Loucy (cell line): Measurements from ENCODE around the gene TPM1.

Source experiments
- H2AFZ ChIP-seq: fragments of 200-600 bp; sonication (generic); 2 replicates; pipeline ENCODE4 v1.6.0; 2016; ENCODE audit warnings: antibody characterized with exemption, mild to moderate bottlenecking, low read length, moderate library complexity
- H3F3A ChIP-seq: fragments of 200-600 bp; 2 replicates; pipeline ENCODE4 v1.6.0; 2016; ENCODE audit warnings: antibody characterized with exemption, low read depth, mild to moderate bottlenecking
- H3K27me3 ChIP-seq: fragments of 200-600 bp; sonication (generic); 2 replicates; pipeline ENCODE4 v1.6.1; 2014; ENCODE audit warnings: low read length, mild to moderate bottlenecking; ENCODE audit not compliant: insufficient read depth, poor library complexity, severe bottlenecking
- H3K36me3 ChIP-seq: fragments of 200-600 bp; sonication (generic); 2 replicates; pipeline ENCODE4 v1.6.1; 2016; ENCODE audit warnings: low read length; ENCODE audit not compliant: insufficient read depth
- H3K4me1 ChIP-seq: fragments of 200-600 bp; sonication (generic); 2 replicates; pipeline ENCODE4 v1.5.1; 2014; ENCODE audit warnings: low read length, mild to moderate bottlenecking; ENCODE audit not compliant: insufficient read depth, poor library complexity, severe bottlenecking
- H3K4me2 ChIP-seq: fragments of 200-600 bp; sonication (generic); 2 replicates; pipeline ENCODE4 v1.6.0; 2014; ENCODE audit warnings: antibody characterized with exemption, low read length, low read depth, mild to moderate bottlenecking; ENCODE audit not compliant: poor library complexity, severe bottlenecking
- H3K4me3 ChIP-seq: fragments of 200-600 bp; sonication (generic); 2 replicates; pipeline ENCODE4 v1.5.1; 2014; ENCODE audit warnings: low read length, mild to moderate bottlenecking, mixed read lengths; ENCODE audit not compliant: poor library complexity, severe bottlenecking
- H3K79me2 ChIP-seq: fragments of 200-600 bp; sonication (generic); 2 replicates; pipeline ENCODE4 v1.6.1; 2014; ENCODE audit warnings: low read length; ENCODE audit not compliant: insufficient read depth
- H3K9ac ChIP-seq: fragments of 200-600 bp; sonication (generic); 2 replicates; pipeline ENCODE4 v1.6.0; 2014; ENCODE audit warnings: mild to moderate bottlenecking, low read depth, low read length, moderate library complexity; ENCODE audit not compliant: poor library complexity, severe bottlenecking
- H3K9me2 ChIP-seq: fragments of 200-600 bp; sonication (generic); replicated peaks from 2 replicates; pipeline ENCODE4 v1.6.1; 2016; ENCODE audit warnings: low read depth, low read length, mixed read lengths
- H3K9me3 ChIP-seq: fragments of 200-600 bp; sonication (generic); 2 replicates; pipeline ENCODE4 v1.6.1; 2014; ENCODE audit warnings: mild to moderate bottlenecking, antibody characterized with exemption, low read length, low read depth; ENCODE audit not compliant: insufficient read depth
- H4K20me1 ChIP-seq: fragments of 200-600 bp; sonication (generic); 2 replicates; pipeline ENCODE4 v1.6.0; 2014; ENCODE audit warnings: antibody characterized with exemption, low read length, mild to moderate bottlenecking; ENCODE audit not compliant: insufficient read depth, poor library complexity, severe bottlenecking
- EZH2phosphoT487 ChIP-seq: fragments of 200-600 bp; IDR thresholded peaks from 2 replicates; pipeline ENCODE4 v1.6.1; 2018; ENCODE audit warnings: antibody characterized with exemption, mild to moderate bottlenecking, moderate library complexity, borderline replicate concordance
- TF ChIP-seq, protein P1 (sequence below): fragments of 200-600 bp; sonication (generic); conservative IDR thresholded peaks from 2 replicates; pipeline ENCODE4 v1.5.1; 2014; ENCODE audit warnings: mild to moderate bottlenecking, antibody characterized with exemption, low read length

Gene TPM1

DNA sequence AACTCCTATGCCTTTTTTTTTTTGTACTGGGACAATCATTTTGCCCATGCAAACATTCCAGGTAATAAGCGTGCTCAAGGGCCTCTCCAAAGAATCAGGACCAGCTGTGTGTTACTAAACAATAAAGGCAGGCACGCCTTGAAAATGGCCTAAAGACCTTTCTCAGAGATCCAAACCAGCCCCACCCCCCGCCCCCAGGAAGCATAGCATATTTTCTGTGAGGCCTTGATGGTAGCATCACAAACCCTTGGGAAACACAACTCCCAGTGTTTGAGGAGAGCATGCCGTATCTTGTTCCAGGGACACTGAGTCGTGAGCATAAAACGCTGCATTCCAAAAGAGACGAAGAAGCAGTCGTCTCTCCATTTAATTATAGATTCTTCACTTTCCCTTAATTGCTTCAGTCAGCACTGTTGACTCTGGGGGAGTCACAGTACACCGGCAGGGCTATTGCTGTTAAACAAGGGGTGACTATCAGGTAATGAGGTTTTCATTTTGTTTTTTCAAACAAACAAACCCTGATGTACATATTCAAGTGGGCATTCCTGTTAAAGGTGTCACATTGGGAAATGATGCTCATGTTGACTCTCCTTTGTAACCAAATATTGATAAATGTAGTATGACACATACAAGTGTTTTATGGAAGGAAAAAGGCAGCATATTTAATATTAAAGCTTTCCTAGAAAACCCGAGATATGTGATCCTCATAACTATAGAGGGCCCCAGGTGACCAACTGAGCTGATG lies 4.4 kb upstream of the TPM1 start:
- no peaks in the 10 kb centered on the region for H3K36me3 ChIP-seq
- H3K4me3 ChIP-seq, result no peak overlapping the region
- no peaks in the 10 kb centered on the region for H3K4me1 ChIP-seq
- no peaks in the 10 kb centered on the region for H3K27me3 ChIP-seq
- no peaks in the 10 kb centered on the region for H3F3A ChIP-seq
- no peak overlapping the region for H3K4me2 ChIP-seq
- TF ChIP-seq, protein P1, sequence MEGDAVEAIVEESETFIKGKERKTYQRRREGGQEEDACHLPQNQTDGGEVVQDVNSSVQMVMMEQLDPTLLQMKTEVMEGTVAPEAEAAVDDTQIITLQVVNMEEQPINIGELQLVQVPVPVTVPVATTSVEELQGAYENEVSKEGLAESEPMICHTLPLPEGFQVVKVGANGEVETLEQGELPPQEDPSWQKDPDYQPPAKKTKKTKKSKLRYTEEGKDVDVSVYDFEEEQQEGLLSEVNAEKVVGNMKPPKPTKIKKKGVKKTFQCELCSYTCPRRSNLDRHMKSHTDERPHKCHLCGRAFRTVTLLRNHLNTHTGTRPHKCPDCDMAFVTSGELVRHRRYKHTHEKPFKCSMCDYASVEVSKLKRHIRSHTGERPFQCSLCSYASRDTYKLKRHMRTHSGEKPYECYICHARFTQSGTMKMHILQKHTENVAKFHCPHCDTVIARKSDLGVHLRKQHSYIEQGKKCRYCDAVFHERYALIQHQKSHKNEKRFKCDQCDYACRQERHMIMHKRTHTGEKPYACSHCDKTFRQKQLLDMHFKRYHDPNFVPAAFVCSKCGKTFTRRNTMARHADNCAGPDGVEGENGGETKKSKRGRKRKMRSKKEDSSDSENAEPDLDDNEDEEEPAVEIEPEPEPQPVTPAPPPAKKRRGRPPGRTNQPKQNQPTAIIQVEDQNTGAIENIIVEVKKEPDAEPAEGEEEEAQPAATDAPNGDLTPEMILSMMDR, result no peak
- TF ChIP-seq EZH2phosphoT487, result no peak
- H3K9ac ChIP-seq, result no peak overlapping the region
- H2AFZ ChIP-seq, result no peak overlapping the region
- no peaks in the 10 kb centered on the region for H3K79me2 ChIP-seq
- H3K9me3 ChIP-seq, result no peaks in the 10 kb centered on the region
- no peaks in the 10 kb centered on the region for H3K9me2 ChIP-seq
- H4K20me1 ChIP-seq, result no peaks in the 10 kb centered on the region

DNA sequence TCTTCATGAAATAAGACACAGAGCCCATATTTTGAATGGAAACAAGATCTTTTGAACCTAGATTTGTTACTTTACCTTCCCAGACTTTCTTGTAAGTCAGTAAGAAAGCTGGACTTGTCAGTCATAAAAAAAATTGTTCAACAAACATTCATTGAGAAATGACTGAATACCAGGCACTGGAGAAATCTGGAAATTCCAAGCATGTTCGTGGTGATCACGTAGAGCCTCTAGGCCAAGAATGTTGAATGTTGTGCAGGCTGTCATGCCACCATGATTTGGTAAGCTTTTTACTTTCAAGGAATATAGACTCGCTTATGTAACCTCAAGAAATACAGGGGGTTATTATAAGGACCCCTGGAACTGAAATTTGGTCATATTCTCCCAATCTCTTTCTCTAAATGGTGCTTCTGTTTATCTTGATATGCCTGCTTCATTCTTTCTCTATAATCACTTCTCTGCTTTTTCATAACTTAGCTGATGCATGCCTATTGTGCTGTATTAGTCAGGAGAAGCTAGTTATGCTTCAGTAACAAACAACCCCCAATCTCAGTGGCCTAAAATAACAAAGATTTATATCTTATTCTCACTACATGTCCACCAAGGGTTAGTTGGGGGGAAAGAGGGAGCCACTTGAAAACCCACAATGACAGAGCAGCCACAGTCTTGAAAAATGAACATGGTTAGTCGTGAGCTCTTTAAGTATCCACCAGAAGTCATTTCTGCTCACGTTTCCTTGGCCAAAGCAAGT lies 3.4 kb upstream of the TPM1 start:
- Histone ChIP-seq H3K4me3 (no peak overlapping the region), H3K27me3 (no peaks in the 10 kb centered on the region), H3F3A (no peaks in the 10 kb centered on the region)

DNA sequence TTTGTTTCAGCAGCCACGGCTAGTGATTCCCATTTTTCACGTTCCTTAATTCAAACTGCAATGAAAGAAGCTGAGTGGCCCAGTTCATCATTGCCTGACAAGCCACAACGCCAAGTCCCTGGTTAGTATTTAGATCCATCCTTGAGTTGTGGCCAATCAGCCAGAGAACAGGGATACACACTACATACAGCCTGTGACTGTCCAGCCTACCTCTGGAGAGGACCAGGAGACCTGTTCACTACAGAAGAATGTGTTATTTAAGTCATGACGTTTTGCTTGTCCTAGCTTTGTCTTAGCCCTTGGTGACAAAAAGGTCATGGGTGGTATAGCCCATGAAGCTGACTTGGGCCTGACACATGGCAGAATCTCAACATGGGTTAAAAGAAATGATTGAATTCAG lies 2.7 kb upstream of the TPM1 start:
- Histone ChIP-seq H3K9me2 (no peaks in the 10 kb centered on the region), H3K9ac (no peak overlapping the region), H3K4me3 (no peak overlapping the region), H3K27me3 (no peaks in the 10 kb centered on the region), H3K4me1 (no peaks in the 10 kb centered on the region), H3K36me3 (no peaks in the 10 kb centered on the region), H3F3A (no peaks in the 10 kb centered on the region), H4K20me1 (no peaks in the 10 kb centered on the region), H2AFZ (no peak overlapping the region), H3K4me2 (no peak overlapping the region), H3K9me3 (no peaks in the 10 kb centered on the region), H3K79me2 (no peaks in the 10 kb centered on the region)
- TF ChIP-seq, protein P1, result no peak
- no peak for TF ChIP-seq EZH2phosphoT487

More for the DNA sequence above, 3.4 kb upstream of the TPM1 start:
- H3K79me2 ChIP-seq, result no peaks in the 10 kb centered on the region
- H3K36me3 ChIP-seq, result no peaks in the 10 kb centered on the region
- no peaks in the 10 kb centered on the region for H3K9me3 ChIP-seq
- no peaks in the 10 kb centered on the region for H3K9me2 ChIP-seq
- H2AFZ ChIP-seq, result no peak overlapping the region
- TF ChIP-seq, protein P1, result no peak
- no peak for TF ChIP-seq EZH2phosphoT487
- H3K4me2 ChIP-seq, result no peak overlapping the region
- no peaks in the 10 kb centered on the region for H4K20me1 ChIP-seq
- H3K9ac ChIP-seq, result no peak overlapping the region
- no peaks in the 10 kb centered on the region for H3K4me1 ChIP-seq
